ENCODE results near the gene MACROD2. TPM values are rescaled to one million over a fixed set of nuclear protein-coding genes. Genes with fewer than 3 reads are reported as not detected.

MACROD2 gene
- total RNA-seq, 1 experiment from 2014 or later: 3.1 TPM

GRCh38 chr20:15487682-15488081 lies 1492.4 kb downstream of the MACROD2 start:
- DNase-seq (ENCODE audit: unreplicated experiment): no peak
- no peak overlapping the region for H3K4me3 Mint-ChIP-seq (ENCODE audit: unreplicated experiment)
- CTCF ChIA-PET: interaction anchor here (0.6 to 1.0 kb wide), 3 partner anchors 39 to 1257 kb away, joined by 3 read pairs; no protein-coding TSS in a partner anchor
- POLR2A ChIA-PET: interaction anchor here (0.6 to 1.7 kb wide), 3 partner anchors 11 to 15 kb away, joined by 3 to 5 read pairs (median 3); no protein-coding TSS in a partner anchor
- no peaks in the 10 kb centered on the region for H3K27me3 Mint-ChIP-seq (ENCODE audit: insufficient read depth, unreplicated experiment)
- TF ChIP-seq CTCF (IDR thresholded peaks at IDR 0.05; ENCODE audit: unreplicated experiment): no peak
- no peaks in the 10 kb centered on the region for H3K36me3 Mint-ChIP-seq (ENCODE audit: insufficient read depth, unreplicated experiment)
- no peak overlapping the region for H3K27ac Mint-ChIP-seq (ENCODE audit: low read depth, unreplicated experiment)
- no TSS peak for BruUV-seq (replicated peaks)
- no peaks in the 10 kb centered on the region for H3K9me3 Mint-ChIP-seq (ENCODE audit: unreplicated experiment)
- H3K4me1 Mint-ChIP-seq (ENCODE audit: insufficient read depth, unreplicated experiment): peaks cover 11% of the 10 kb centered on the region
- intact Hi-C loops (cut with micrococcal nuclease): loop anchor here (5.0 kb wide), 1 partner anchor 1150 kb away; the partner anchor contains the start of gene FLRT3

GRCh38 chr20:15491575-15491974 lies 1496.3 kb downstream of the MACROD2 start:
- Mint-ChIP-seq H3K4me3 (ENCODE audit: unreplicated experiment) (no peak overlapping the region), H3K27me3 (ENCODE audit: insufficient read depth, unreplicated experiment) (no peaks in the 10 kb centered on the region), H3K27ac (ENCODE audit: low read depth, unreplicated experiment) (no peak overlapping the region), H3K36me3 (ENCODE audit: insufficient read depth, unreplicated experiment) (no peaks in the 10 kb centered on the region), H3K4me1 (ENCODE audit: insufficient read depth, unreplicated experiment) (peaks cover 11% of the 10 kb centered on the region), H3K9me3 (ENCODE audit: unreplicated experiment) (no peaks in the 10 kb centered on the region)
- ChIA-PET POLR2A (interaction anchor here (1.3 kb wide), 1 partner anchor 15 kb away, joined by 3 read pairs; no protein-coding TSS in a partner anchor), CTCF (interaction anchor here (0.6 to 2.2 kb wide), 9 partner anchors 18 to 985 kb away, joined by 3 to 9 read pairs (median 4); no protein-coding TSS in a partner anchor)
- no TSS peak for BruUV-seq (replicated peaks)
- peak; percentile 12 for TF ChIP-seq CTCF (IDR thresholded peaks at IDR 0.05; ENCODE audit: unreplicated experiment)
- intact Hi-C loops (cut with micrococcal nuclease): no loop called here
- DNase-seq (ENCODE audit: unreplicated experiment): peak; percentile 22

GRCh38 chr20:15494851-15495250 lies 1499.5 kb downstream of the MACROD2 start:
- H3K27me3 Mint-ChIP-seq (ENCODE audit: insufficient read depth, unreplicated experiment): no peaks in the 10 kb centered on the region
- no peaks in the 10 kb centered on the region for H3K4me1 Mint-ChIP-seq (ENCODE audit: insufficient read depth, unreplicated experiment)
- H3K36me3 Mint-ChIP-seq (ENCODE audit: insufficient read depth, unreplicated experiment): no peaks in the 10 kb centered on the region
- POLR2A ChIA-PET: interaction anchor here (0.9 kb wide), 1 partner anchor 8 kb away, joined by 4 read pairs; no protein-coding TSS in a partner anchor
- no peaks in the 10 kb centered on the region for H3K9me3 Mint-ChIP-seq (ENCODE audit: unreplicated experiment)
- DNase-seq (ENCODE audit: unreplicated experiment): no peak
- CTCF ChIA-PET: interaction anchor here (0.7 kb wide), 1 partner anchor 21 kb away, joined by 3 read pairs; no protein-coding TSS in a partner anchor
- no TSS peak for BruUV-seq (replicated peaks)
- no peak overlapping the region for H3K4me3 Mint-ChIP-seq (ENCODE audit: unreplicated experiment)
- TF ChIP-seq CTCF (IDR thresholded peaks at IDR 0.05; ENCODE audit: unreplicated experiment): no peak
- intact Hi-C loops (cut with micrococcal nuclease): no loop called here
- no peak overlapping the region for H3K27ac Mint-ChIP-seq (ENCODE audit: low read depth, unreplicated experiment)

GRCh38 chr20:15496501-15497039 lies 1501.3 kb downstream of the MACROD2 start:
- H3K9me3 Mint-ChIP-seq (ENCODE audit: unreplicated experiment): no peaks in the 10 kb centered on the region
- H3K4me1 Mint-ChIP-seq (ENCODE audit: insufficient read depth, unreplicated experiment): no peaks in the 10 kb centered on the region
- no peaks in the 10 kb centered on the region for H3K36me3 Mint-ChIP-seq (ENCODE audit: insufficient read depth, unreplicated experiment)
- H3K27me3 Mint-ChIP-seq (ENCODE audit: insufficient read depth, unreplicated experiment): no peaks in the 10 kb centered on the region
- ChIA-PET POLR2A (no interaction called here), CTCF (no interaction called here)
- intact Hi-C loops (cut with micrococcal nuclease): no loop called here
- no peak overlapping the region for H3K27ac Mint-ChIP-seq (ENCODE audit: low read depth, unreplicated experiment)
- no peak for DNase-seq (ENCODE audit: unreplicated experiment)
- TF ChIP-seq CTCF (IDR thresholded peaks at IDR 0.05; ENCODE audit: unreplicated experiment): no peak
- H3K4me3 Mint-ChIP-seq (ENCODE audit: unreplicated experiment): no peak overlapping the region
- BruUV-seq (replicated peaks): no TSS peak

All from MCF 10A (cell line).